Keratinocyte (primary cell): ENCODE measurements around the gene ANKRD37. TPM values are rescaled to one million over a fixed set of nuclear protein-coding genes. Genes with fewer than 3 reads are reported as not detected.

ENCODE experiments used
- DNase-seq: peaks from one replicate; pipeline ENCODE4 v3.0.0-alpha.2; 2011; ENCODE audit warnings: low read depth, missing footprints, low spot score
- FAIRE-seq: peaks from 2 replicates; lab custom pipeline; 2011; peaks lifted over from hg19 to GRCh38; lab: Jason Lieb, UNC
- H2AFZ ChIP-seq: 2 replicates; pipeline ENCODE4 v1.6.0; 2012; ENCODE audit warnings: low read length, control low read depth, inconsistent platforms; ENCODE audit not compliant: control insufficient read depth
- H3K27ac ChIP-seq: 2 replicates; pipeline ENCODE4 v1.5.1; 2011; ENCODE audit warnings: low read length; ENCODE audit not compliant: control insufficient read depth, insufficient read depth
- H3K27me3 ChIP-seq: 3 replicates; pipeline ENCODE4 v1.6.0; 2011; ENCODE audit warnings: low read length; ENCODE audit not compliant: control insufficient read depth, insufficient read depth; ENCODE audit errors: extremely low read depth
- H3K36me3 ChIP-seq, 2 experiments: 2 replicates in 1 of 2; 3 replicates in 1 of 2; pipeline ENCODE4 v1.5.1; 2011; ENCODE audit warnings: low read length in 2 of 2, mild to moderate bottlenecking in 1 of 2; ENCODE audit not compliant: control insufficient read depth in 2 of 2, insufficient read depth in 2 of 2; ENCODE audit errors: extremely low read depth in 1 of 2
- H3K4me1 ChIP-seq: 3 replicates; pipeline ENCODE4 v1.5.1; 2011; ENCODE audit warnings: low read length; ENCODE audit not compliant: control insufficient read depth, insufficient read depth; ENCODE audit errors: extremely low read depth
- H3K4me2 ChIP-seq: 3 replicates; pipeline ENCODE4 v1.6.0; 2011; ENCODE audit warnings: low read depth, low read length; ENCODE audit not compliant: control insufficient read depth, insufficient read depth; ENCODE audit errors: extremely low read depth
- H3K4me3 ChIP-seq, 3 experiments: fragments of 200-600 bp in 1 of 3; sonication (generic) in 1 of 3; 2 replicates in 2 of 3; 3 replicates in 1 of 3; pipeline ENCODE4 v1.5.1; 2011 to 2016; ENCODE audit warnings: low read length in 3 of 3, mild to moderate bottlenecking in 3 of 3, control low read depth in 2 of 3, inconsistent platforms in 1 of 3, low read depth in 1 of 3, mixed read lengths in 1 of 3, mixed run types in 1 of 3, moderate library complexity in 1 of 3; ENCODE audit not compliant: control insufficient read depth in 2 of 3, insufficient read depth in 2 of 3; ENCODE audit errors: extremely low read depth in 1 of 3
- H3K79me2 ChIP-seq: 2 replicates; pipeline ENCODE4 v1.6.0; 2012; ENCODE audit warnings: low read length; ENCODE audit not compliant: control insufficient read depth, insufficient read depth
- H3K9ac ChIP-seq: 3 replicates; pipeline ENCODE4 v1.6.0; 2011; ENCODE audit warnings: low read length; ENCODE audit not compliant: control insufficient read depth, insufficient read depth; ENCODE audit errors: extremely low read depth
- H3K9me1 ChIP-seq: 3 replicates; pipeline ENCODE4 v1.6.0; 2011; ENCODE audit warnings: low read length; ENCODE audit not compliant: control insufficient read depth, insufficient read depth; ENCODE audit errors: extremely low read depth
- H3K9me3 ChIP-seq: 2 replicates; pipeline ENCODE4 v1.5.1; 2012; ENCODE audit warnings: low read depth, low read length; ENCODE audit not compliant: control insufficient read depth
- H4K20me1 ChIP-seq: 3 replicates; pipeline ENCODE4 v1.6.0; 2011; ENCODE audit warnings: low read length; ENCODE audit not compliant: control insufficient read depth, insufficient read depth; ENCODE audit errors: extremely low read depth
- CTCF ChIP-seq, 3 experiments: IDR thresholded peaks in 1 of 3; conservative IDR thresholded peaks in 1 of 3; optimal IDR thresholded peaks in 1 of 3; 2 replicates in 2 of 3; 3 replicates in 1 of 3; pipeline versions ENCODE3 to v1.5.1; 2011; ENCODE audit warnings: low read length in 3 of 3, mild to moderate bottlenecking in 3 of 3, moderate library complexity in 2 of 3, control low read depth in 1 of 3, inconsistent platforms in 1 of 3; ENCODE audit not compliant: insufficient read depth in 2 of 3; ENCODE audit errors: extremely low read depth in 1 of 3
- EZH2 ChIP-seq: IDR thresholded peaks from one replicate; pipeline ENCODE4 v1.6.1; 2012; ENCODE audit warnings: inconsistent platforms, mild to moderate bottlenecking, low read length, moderate library complexity
- dilution Hi-C: fragments of 300-500 bp; cut with MboI; formaldehyde crosslinking; loops from one replicate; pipeline ENCODE4 v1.7.0; 2020; ENCODE audit warnings: low sequenced_read_pairs; ENCODE audit not compliant: extremely low pct_ligation_motif_present
- polyA plus RNA-seq, 5 experiments: library from polyadenylated mRNA; depleted of rRNA in 3 of 5; stranded (reverse) in 3 of 5; stranded (forward) in 1 of 5; unstranded in 1 of 5; fragments of >200 nt; gene quantifications; 1 replicate in 1 of 5; 2 replicates in 3 of 5; 3 replicates in 1 of 5; pipeline versions ENCODE4 v1.2.1 to v1.2.3, GENCODE V29; 2011 to 2012; ENCODE audit warnings: missing spikeins in 2 of 5, low read depth in 1 of 5, low replicate concordance in 1 of 5

ANKRD37 gene
- polyA plus RNA-seq, 1 donor (not counting 4 experiments of a cell fraction or from before 2014, with no cell fraction given) = 8.0 TPM

GRCh38 chr4:185364886-185365285 is 31.8 kb upstream of the ANKRD37 start:
- H3K79me2 ChIP-seq = no peaks in the 10 kb centered on the region
- H3K9ac ChIP-seq = no peak overlapping the region
- FAIRE-seq (no peak), DNase-seq (no peak)
- H3K9me3 ChIP-seq = no peaks in the 10 kb centered on the region
- no peak overlapping the region for H3K4me2 ChIP-seq
- dilution Hi-C loops = no loop called here
- H3K36me3 ChIP-seq = no peaks in the 10 kb centered on the region
- no peaks in the 10 kb centered on the region for H3K4me1 ChIP-seq
- no peak overlapping the region for H2AFZ ChIP-seq
- H3K4me3 ChIP-seq = no peak overlapping the region
- H4K20me1 ChIP-seq = no peaks in the 10 kb centered on the region
- no peak overlapping the region for H3K27ac ChIP-seq
- TF ChIP-seq EZH2 (no peak), CTCF (optimal IDR thresholded peaks at IDR 0.05 in 1 of 3, IDR thresholded peaks at IDR 0.05 in 1 of 3, conservative IDR thresholded peaks at IDR 0.05 in 1 of 3; ENCODE audit: extremely low read depth in 1 of 3, insufficient read depth in 2 of 3, low read length in 3 of 3) (no peak)
- no peaks in the 10 kb centered on the region for H3K27me3 ChIP-seq
- no peaks in the 10 kb centered on the region for H3K9me1 ChIP-seq

DNA sequence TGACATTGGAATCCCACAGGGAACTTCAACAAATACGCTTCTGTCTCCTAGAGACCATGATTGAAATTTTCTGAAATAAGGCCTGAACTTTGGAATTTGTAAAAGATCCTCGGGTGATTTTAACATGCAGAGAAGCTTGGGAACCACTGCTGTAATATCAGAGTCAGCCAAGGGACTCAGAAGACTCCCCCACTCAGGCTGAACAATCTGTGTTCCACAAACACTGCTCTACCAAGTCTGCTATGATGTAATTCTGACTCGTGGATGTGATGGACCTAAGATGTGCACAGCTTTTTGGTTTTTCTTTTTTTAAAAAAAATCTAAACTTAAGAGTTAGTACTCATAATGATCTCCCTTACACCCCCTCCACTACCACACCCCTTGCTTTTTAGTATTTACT is 26.9 kb upstream of the ANKRD37 start:
- H3K36me3 ChIP-seq = peaks cover 0 to 2% of the 10 kb centered on the region in 2 experiments

More for the DNA sequence above, 26.9 kb upstream of the ANKRD37 start:
- no peak for FAIRE-seq
- H3K9me1 ChIP-seq = no peaks in the 10 kb centered on the region
- no peaks in the 10 kb centered on the region for H3K9me3 ChIP-seq
- no peaks in the 10 kb centered on the region for H3K27me3 ChIP-seq
- no peak overlapping the region for H3K4me3 ChIP-seq
- H2AFZ ChIP-seq = no peak overlapping the region
- no peaks in the 10 kb centered on the region for H3K79me2 ChIP-seq
- no peaks in the 10 kb centered on the region for H3K4me1 ChIP-seq
- DNase-seq = no peak
- no peak overlapping the region for H3K27ac ChIP-seq
- H4K20me1 ChIP-seq = no peaks in the 10 kb centered on the region
- H3K4me2 ChIP-seq = no peak overlapping the region
- TF ChIP-seq EZH2 = no peak
- no peak for TF ChIP-seq CTCF (optimal IDR thresholded peaks at IDR 0.05 in 1 of 3, IDR thresholded peaks at IDR 0.05 in 1 of 3, conservative IDR thresholded peaks at IDR 0.05 in 1 of 3; ENCODE audit: extremely low read depth in 1 of 3, insufficient read depth in 2 of 3, low read length in 3 of 3)
- dilution Hi-C loops = no loop called here
- no peak overlapping the region for H3K9ac ChIP-seq
